GM12878 (cell line): ENCODE measurements around the gene RRAGD. TPM values are rescaled to one million over a fixed set of nuclear protein-coding genes. Genes with fewer than 3 reads are reported as not detected.

Source experiments
- ASH2L ChIP-seq: fragments of 300-600, 200-600 bp; sonication (generic); IDR thresholded peaks from 2 replicates; pipeline ENCODE4 v1.6.1; 2017; ENCODE audit warnings: low read depth, mild to moderate bottlenecking, borderline replicate concordance
- IKZF1 ChIP-seq: fragments of 450-650 bp; conservative IDR thresholded peaks from 2 replicates; pipeline ENCODE4 v1.6.1; 2017; ENCODE audit warnings: antibody characterized with exemption, mild to moderate bottlenecking
- IRF4 ChIP-seq: IDR thresholded peaks from 2 replicates; pipeline ENCODE4 v1.6.1; 2011; ENCODE audit warnings: low read depth, low read length
- MLLT1 ChIP-seq: fragments of 450-650 bp; IDR thresholded peaks from 2 replicates; pipeline ENCODE4 v1.6.1; 2016; ENCODE audit warnings: mild to moderate bottlenecking
- NR2C2 ChIP-seq: IDR thresholded peaks from 2 replicates; pipeline ENCODE4 v1.6.1; 2011; ENCODE audit warnings: borderline replicate concordance, low read depth; ENCODE audit not compliant: control insufficient read depth, insufficient read length
- RFX5 ChIP-seq: IDR thresholded peaks from 2 replicates; pipeline ENCODE4 v1.6.1; 2011; ENCODE audit warnings: low read depth, low read length, improper control_type of control experiment
- SIN3A ChIP-seq: IDR thresholded peaks from 2 replicates; pipeline ENCODE4 v1.6.1; 2012; ENCODE audit warnings: low read depth, low read length, improper control_type of control experiment
- SP1 ChIP-seq: IDR thresholded peaks from one replicate; pipeline ENCODE4 v1.6.1; 2011; ENCODE audit warnings: low read depth, low read length
- SREBF2 ChIP-seq: IDR thresholded peaks from 2 replicates; pipeline ENCODE4 v1.6.1; 2012; ENCODE audit warnings: mild to moderate bottlenecking, low read length
- TBL1XR1 ChIP-seq: IDR thresholded peaks from 2 replicates; pipeline ENCODE4 v1.6.1; 2012; ENCODE audit warnings: low read depth, low read length, improper control_type of control experiment
- YY1 ChIP-seq: IDR thresholded peaks from 2 replicates; pipeline ENCODE4 v1.6.1; 2011; ENCODE audit warnings: low read depth, mild to moderate bottlenecking, low read length
- ZBTB11 ChIP-seq: fragments of 450-650 bp; formaldehyde crosslinking; IDR thresholded peaks from 2 replicates; pipeline ENCODE4 v1.5.0; 2022; ENCODE audit warnings: mild to moderate bottlenecking, missing genetic modification characterization
- polyA plus RNA-seq, 11 experiments: library from polyadenylated mRNA; depleted of rRNA in 4 of 11; unstranded in 6 of 11; stranded (reverse) in 5 of 11; fragments of >200 nt; fragmentation: Nextera tagmentation in 4 of 11; fragmentation: Illumina TruSeq in 1 of 11; extraction: Ambion mirVana in 4 of 11; extraction: Trizol in 1 of 11; gene quantifications; 1 replicate in 1 of 11; 2 replicates in 10 of 11; pipeline versions ENCODE4 v1.2.1 to v1.2.3, GENCODE V29; 2011 to 2016; ENCODE audit warnings: inconsistent platforms in 2 of 11, missing spikeins in 2 of 11, low read depth in 1 of 11
- total RNA-seq, 4 experiments: library from RNA; depleted of rRNA in 3 of 4; stranded (reverse); fragments of >200 nt in 3 of 4; fragmentation: Illumina TruSeq in 1 of 4; extraction: Trizol in 1 of 4; gene quantifications; 2 replicates each; pipeline versions ENCODE4 v1.2.1 to v1.2.3, GENCODE V29; 2013 to 2021
- TF ChIP-seq, protein P1 (sequence below): IDR thresholded peaks from 2 replicates; pipeline ENCODE4 v1.6.1; 2012; ENCODE audit warnings: low read depth, low read length, improper control_type of control experiment
- TF ChIP-seq, protein P2 (sequence below): fragments of 450-650 bp; IDR thresholded peaks from 2 replicates; pipeline ENCODE4 v1.6.1; 2017; ENCODE audit warnings: mild to moderate bottlenecking, moderate library complexity

The RRAGD gene
- total and polyA plus RNA-seq, 10 of the 15 experiments (the other 5 are each of a cell fraction or from before 2014, with no cell fraction given) = 4.6 to 17.4 (median 8.5) TPM

GRCh38 chr6:89412071-89413005 is at the start of gene RRAGD (continued):
- no peak for TF ChIP-seq ZBTB11 (CRISPR knock-in tag)
- TF ChIP-seq NR2C2 = no peak
- no peak for TF ChIP-seq YY1
- TF ChIP-seq, protein P1, sequence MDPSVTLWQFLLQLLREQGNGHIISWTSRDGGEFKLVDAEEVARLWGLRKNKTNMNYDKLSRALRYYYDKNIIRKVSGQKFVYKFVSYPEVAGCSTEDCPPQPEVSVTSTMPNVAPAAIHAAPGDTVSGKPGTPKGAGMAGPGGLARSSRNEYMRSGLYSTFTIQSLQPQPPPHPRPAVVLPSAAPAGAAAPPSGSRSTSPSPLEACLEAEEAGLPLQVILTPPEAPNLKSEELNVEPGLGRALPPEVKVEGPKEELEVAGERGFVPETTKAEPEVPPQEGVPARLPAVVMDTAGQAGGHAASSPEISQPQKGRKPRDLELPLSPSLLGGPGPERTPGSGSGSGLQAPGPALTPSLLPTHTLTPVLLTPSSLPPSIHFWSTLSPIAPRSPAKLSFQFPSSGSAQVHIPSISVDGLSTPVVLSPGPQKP = no peak
- TF ChIP-seq, protein P2, sequence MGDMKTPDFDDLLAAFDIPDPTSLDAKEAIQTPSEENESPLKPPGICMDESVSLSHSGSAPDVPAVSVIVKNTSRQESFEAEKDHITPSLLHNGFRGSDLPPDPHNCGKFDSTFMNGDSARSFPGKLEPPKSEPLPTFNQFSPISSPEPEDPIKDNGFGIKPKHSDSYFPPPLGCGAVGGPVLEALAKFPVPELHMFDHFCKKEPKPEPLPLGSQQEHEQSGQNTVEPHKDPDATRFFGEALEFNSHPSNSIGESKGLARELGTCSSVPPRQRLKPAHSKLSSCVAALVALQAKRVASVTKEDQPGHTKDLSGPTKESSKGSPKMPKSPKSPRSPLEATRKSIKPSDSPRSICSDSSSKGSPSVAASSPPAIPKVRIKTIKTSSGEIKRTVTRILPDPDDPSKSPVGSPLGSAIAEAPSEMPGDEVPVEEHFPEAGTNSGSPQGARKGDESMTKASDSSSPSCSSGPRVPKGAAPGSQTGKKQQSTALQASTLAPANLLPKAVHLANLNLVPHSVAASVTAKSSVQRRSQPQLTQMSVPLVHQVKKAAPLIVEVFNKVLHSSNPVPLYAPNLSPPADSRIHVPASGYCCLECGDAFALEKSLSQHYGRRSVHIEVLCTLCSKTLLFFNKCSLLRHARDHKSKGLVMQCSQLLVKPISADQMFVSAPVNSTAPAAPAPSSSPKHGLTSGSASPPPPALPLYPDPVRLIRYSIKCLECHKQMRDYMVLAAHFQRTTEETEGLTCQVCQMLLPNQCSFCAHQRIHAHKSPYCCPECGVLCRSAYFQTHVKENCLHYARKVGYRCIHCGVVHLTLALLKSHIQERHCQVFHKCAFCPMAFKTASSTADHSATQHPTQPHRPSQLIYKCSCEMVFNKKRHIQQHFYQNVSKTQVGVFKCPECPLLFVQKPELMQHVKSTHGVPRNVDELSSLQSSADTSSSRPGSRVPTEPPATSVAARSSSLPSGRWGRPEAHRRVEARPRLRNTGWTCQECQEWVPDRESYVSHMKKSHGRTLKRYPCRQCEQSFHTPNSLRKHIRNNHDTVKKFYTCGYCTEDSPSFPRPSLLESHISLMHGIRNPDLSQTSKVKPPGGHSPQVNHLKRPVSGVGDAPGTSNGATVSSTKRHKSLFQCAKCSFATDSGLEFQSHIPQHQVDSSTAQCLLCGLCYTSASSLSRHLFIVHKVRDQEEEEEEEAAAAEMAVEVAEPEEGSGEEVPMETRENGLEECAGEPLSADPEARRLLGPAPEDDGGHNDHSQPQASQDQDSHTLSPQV = no peak
- peak; percentile 32 for TF ChIP-seq IKZF1
- no peak for TF ChIP-seq SP1
- no peak for TF ChIP-seq SREBF2
- TF ChIP-seq RFX5 = 0 out of 2 replicates have a peak, but pooled peaks have one; percentile 16
- no peak for TF ChIP-seq SIN3A
- 0 out of 2 replicates have a peak, but pooled peaks have one; percentile 7 for TF ChIP-seq TBL1XR1
- no peak for TF ChIP-seq MLLT1
- 0 out of 2 replicates have a peak, but pooled peaks have one; percentile 25 for TF ChIP-seq ASH2L
- TF ChIP-seq IRF4 = no peak
